Activated CD8-positive, alpha-beta memory T cell treated with anti-CD3 and anti-CD28 coated beads for 1 hour (primary cell): ENCODE data around the gene VWA5B1.

Experiments used
- DNase-seq, 2 donors: peaks; one replicate each; pipeline ENCODE4 v3.0.0-alpha.2; 2020; ENCODE audit warnings: low read depth in 1 of 2; ENCODE audit errors: extremely low read depth in 1 of 2

Gene VWA5B1

DNA sequence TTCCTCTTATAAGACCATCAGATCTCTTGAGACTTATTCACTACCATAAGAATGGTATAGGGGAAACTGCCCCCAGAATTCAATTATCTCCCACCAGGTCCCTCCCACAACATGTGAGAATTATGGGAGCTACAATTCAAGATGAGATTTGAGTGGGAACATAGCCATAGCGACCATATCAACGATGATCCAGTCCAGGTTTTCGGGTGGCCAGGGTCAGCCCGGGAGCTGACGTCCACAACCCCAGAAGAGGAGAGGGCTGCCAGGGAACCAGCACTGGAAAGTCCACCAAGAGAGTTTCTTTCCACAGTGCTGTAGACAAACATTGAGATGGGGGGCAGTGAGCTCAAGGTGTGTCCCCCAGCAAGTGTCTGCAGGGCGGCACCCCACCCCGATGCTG lies 88.4 kb downstream of the VWA5B1 start:
- DNase-seq, result no peak

GRCh38 chr1:20380175-20380574 lies 89.5 kb downstream of the VWA5B1 start:
- no peak for DNase-seq

DNA sequence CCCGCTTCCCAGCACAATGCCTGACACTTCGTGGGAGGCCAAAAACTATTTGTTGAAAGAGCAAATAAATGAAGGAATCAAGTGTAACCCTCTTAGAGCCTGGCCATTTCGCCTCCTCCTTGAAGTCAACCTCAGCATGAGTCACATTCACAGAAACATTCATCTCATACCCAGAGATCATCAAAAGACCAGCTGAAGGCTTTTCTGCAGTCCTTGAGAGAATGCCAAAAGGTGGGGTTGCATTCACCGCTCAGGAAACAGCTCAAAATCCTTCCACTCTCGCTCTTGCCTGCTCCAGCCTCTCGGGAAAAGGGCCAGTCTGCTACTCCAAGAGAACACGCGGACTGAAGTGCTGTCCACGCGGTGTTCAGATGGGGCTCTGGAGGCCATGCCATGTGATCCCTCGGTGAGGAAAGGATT lies 90.0 kb downstream of the VWA5B1 start:
- no peak for DNase-seq

- DNase-seq, result no peak
Measured at GRCh38 chr1:20381045-20381641, 90.5 kb downstream of the VWA5B1 start.

DNA sequence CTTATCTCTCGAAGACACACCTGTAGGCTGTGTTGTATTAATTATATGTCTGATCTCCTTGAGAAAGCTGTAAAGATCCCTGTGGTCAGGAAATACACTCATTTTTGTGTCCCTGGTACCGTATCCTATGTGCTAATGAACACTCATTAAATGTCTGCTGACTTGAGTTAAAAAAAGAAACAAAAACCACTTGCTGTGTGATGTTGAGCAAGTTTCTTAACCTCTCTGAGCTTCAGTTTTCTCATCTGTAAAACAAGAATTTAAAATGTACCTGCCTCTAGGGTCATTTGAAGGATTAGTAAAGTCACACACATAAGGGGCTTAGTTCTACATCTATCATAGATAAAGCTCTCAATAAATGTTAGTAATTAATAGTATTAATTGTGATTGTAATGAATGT lies 91.3 kb downstream of the VWA5B1 start:
- DNase-seq, result no peak

DNA sequence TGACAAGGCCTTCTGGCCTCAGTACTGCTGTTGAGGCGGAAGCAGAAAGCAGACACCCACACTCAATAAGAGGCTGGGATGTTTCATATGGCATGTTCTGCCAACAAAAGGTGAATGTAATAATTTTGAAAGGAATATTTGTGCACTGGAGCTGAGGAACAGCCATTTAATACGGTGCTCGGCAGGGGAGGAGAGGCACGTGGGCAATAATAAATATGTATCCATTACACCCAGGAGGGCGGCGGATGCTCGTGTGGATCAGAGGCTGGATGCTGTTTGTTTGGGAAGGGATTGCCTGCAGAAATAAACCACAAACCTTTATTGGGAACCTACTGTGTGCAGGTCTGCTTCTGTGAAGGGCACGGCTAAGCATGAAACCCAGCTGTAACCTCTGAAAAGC lies 92.0 kb downstream of the VWA5B1 start:
- no peak for DNase-seq

GRCh38 chr1:20383631-20384030 lies 93.0 kb downstream of the VWA5B1 start:
- DNase-seq, result no peak

- DNase-seq, result no peak
Measured at GRCh38 chr1:20385630-20386029, 95.0 kb downstream of the VWA5B1 start.

DNA sequence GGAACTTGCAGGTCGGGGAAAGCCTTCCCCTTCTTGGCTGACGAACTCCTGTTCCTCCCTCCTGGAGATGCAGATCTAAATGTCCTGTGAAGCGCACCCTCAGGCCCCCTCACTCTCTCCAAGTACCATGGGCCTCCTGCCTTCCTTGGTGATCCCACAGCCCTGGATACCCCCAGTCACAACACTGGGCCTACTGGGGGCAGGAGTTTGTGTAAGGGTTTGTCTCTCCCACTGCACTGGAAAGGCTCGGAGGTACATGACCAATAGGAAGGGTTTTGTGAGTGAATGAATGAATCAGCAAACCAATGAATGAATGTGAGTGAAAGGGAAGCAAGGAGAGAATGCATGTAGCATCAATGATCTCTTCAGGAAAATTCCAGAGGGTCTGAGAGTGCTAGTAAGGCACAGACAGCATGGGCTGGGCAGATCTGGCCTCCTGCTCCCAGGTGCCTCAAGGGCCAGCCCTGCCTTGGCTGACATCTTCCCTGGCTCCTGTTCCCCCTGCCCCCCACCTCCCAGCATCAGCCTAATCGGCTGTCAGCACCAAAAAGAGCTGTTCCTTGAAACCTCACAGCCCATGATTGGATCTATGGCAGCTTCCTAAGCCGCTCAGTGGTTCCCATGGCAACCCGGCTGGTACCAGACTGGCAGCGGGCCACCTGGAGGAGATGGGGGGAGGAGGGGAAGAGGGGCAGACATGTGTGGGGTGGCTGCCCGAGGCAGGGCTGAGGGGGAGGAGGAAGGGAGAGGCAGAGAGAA lies 95.8 kb downstream of the VWA5B1 start:
- DNase-seq, result no peak

DNA sequence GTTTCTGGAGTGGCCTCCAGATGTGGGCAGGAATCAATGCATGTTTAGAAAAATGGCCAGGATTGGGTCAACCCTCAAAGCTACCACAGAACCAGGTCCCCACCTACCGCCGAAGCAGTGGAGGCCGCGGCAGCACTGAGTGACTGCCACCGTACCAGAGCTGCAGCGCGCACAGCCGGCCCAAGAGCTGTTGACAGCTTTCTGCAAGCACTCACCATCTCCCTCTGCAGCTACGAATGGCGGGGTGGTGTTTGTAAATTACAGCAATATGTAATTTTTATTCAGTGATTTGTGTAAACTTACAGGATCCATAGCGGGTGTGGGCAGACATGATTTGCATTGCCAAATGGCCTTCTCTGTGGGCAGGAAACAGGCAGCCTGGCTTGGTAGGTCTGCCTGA lies 98.9 kb downstream of the VWA5B1 start:
- DNase-seq, result no peak

- DNase-seq, result no peak
Measured at GRCh38 chr1:20390589-20391331, 100.1 kb downstream of the VWA5B1 start.

- no peak for DNase-seq
Measured at GRCh38 chr1:20395255-20395654, 104.6 kb downstream of the VWA5B1 start.

DNA sequence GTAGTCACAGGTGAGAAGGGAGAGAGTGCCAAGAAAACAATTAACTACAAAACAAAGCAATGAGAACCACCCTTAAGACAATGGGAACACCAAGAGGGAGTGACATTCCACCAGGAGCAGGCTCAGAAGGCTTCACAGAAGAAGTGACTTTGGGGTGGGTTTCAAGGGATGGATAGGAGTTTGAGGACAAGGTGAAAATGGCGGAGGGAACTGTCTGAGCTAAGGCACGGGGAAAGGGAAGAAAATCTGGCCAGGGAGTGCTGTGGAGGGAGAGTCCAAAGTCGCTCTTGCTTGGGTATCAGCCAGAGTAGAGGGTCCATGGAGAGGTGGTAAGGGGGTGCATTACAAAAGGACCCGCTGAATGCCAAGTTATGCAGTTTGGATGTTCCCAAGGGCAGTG lies 108.1 kb downstream of the VWA5B1 start:
- no peak for DNase-seq

DNA sequence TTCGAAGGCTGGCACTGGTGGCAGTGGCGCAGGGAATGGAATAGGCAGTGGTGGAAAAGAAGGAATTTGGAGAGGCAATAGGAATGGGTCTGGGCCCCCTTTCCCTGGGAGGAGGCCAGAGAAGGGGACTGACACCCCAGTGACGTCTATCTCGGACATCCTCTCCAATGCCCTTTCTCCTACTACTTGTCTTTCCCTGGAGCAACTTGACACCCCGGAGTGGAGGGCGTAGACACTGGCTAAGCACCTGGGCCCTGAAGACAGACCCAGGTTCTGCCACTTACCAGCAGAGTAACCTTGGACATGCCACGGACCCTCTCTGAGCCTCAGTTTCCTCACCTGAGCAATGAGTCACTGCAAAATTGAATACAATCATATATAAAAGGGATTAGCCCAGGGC lies 108.5 kb downstream of the VWA5B1 start:
- no peak for DNase-seq

DNA sequence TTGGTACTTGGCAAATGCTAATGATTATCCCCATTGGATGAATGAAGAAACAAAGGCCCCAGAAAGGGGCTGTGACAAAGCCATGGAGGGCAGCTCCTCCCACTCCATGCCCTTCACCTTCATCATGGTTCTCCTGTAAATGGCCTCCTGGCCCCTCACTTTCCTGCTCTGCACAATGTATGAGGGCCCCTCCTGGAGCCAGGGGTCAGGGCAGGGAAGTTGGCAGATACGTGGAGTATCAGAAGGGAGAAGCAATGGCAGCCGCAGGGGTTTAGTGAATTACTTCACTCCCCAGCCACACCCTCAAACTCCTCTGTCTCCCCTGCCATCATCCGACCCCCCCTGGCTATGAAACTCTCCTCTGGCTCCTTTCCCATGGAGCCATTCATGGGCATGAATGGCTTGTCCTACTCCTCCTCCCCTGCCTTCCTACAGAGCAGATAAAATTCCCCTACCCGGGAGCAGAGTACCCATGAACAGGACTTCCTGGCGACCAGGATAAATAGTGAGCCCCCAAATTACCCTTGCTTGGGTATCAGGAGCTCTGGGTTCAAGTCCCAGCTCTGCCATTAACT lies 109.0 kb downstream of the VWA5B1 start:
- DNase-seq, result no peak

- DNase-seq, result no peak
Measured at GRCh38 chr1:20400341-20401177, 109.9 kb downstream of the VWA5B1 start.

DNA sequence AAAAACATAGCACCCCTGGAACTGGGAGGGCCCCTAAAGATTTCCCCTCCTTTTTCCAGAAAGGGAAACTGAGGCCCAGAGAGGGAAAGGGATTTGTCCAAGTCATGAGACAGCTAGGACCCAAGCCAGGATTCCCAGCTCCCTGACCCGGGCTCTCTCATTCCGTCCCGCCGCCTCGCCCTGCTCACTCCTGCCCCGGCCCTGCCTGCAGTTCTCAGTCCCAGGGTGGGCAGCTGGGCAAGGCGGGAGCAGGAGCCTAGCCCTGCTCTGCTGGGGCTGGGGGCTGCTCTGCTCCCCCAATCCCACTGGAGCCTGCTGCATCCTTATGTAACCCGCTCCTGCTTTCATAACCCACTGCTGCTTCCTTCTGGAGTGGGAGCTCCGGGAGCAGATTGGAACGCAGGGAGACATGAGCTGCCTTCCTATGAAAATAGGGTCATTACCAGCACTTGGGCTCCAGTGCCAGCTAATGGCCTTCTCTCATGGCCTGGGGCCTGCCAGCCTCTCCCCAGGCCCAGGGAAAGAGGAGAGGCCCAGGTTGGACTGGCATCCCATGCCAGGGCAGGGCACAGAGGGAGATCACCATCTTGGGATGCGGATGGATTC lies 110.8 kb downstream of the VWA5B1 start:
- no peak for DNase-seq

- DNase-seq, result no peak
Measured at GRCh38 chr1:20402585-20403422, 112.1 kb downstream of the VWA5B1 start.

DNA sequence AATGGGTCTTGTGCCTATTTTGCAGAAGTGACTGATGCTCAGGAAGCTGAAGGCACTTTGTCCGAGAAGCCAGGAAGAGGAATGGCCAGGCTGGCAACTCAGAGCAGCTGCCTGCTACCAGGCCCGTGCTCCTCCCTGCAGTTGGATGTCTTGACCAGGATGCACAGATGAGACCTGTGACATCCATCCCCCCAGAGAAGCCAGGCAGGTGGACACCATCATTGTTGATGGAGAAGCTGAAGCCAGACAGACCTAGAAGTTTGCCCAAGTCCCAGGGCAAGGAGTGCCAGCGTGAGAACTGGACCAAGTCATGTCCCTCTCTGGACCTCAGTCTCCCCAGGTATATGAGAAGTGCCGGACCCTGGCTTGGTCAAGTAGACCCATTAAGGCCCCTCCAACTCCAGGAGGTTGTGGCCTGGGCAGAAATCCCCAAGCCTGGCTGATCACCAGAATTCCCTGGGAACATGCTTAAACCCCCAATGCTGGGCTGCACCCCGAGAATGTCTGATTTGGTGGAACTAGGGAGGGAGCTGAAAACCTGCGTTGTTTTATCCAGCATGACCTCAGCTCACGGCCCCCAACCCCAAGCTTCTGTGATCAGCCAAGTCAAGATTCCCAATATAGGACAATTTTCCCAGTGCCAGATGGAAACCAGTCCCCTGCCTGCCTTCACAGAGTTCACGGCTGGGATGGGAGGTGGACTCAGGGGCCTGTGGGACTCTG lies 112.9 kb downstream of the VWA5B1 start:
- DNase-seq, result no peak
